Mucosa of descending colon (tissue), 3 donors: ENCODE measurements around the gene SP1. TPM values are rescaled to one million over a fixed set of nuclear protein-coding genes. Genes with fewer than 3 reads are reported as not detected.

ENCODE experiments used
- ATAC-seq: fragments of 200-7000 bp; cut with Tn5 transposase; one replicate; pipeline ENCODE4 v1.9.1; 2020; ENCODE audit warnings: mild to moderate bottlenecking, moderate library complexity
- DNase-seq, 3 donors: peaks; one replicate each; pipeline ENCODE4 v3.0.0-alpha.2; 2020
- H3K36me3 ChIP-seq: fragments of 200-600 bp; one replicate; pipeline ENCODE4 v1.8.0; 2021; ENCODE audit warnings: low read depth, mild to moderate bottlenecking
- H3K4me1 ChIP-seq: fragments of 200-600 bp; one replicate; pipeline ENCODE4 v1.8.0; 2021; ENCODE audit warnings: low read depth, mild to moderate bottlenecking
- H3K4me3 ChIP-seq: fragments of 200-600 bp; one replicate; pipeline ENCODE4 v1.8.0; 2021; ENCODE audit warnings: mild to moderate bottlenecking
- H3K9me3 ChIP-seq: fragments of 200-600 bp; one replicate; pipeline ENCODE4 v1.8.0; 2021; ENCODE audit warnings: mild to moderate bottlenecking
- CTCF ChIP-seq: fragments of 200-600 bp; IDR thresholded peaks from one replicate; pipeline ENCODE4 v1.8.0; 2022; ENCODE audit warnings: antibody characterized with exemption, mild to moderate bottlenecking
- intact Hi-C, 2 donors: fragments of 100-400 bp; cut with DNase I in 1 of 2; cut with micrococcal nuclease in 1 of 2; formaldehyde crosslinking; loops; one replicate each; pipeline versions ENCODE4 v1.11.0 to v1.11.1; 2022; cut with DNase I, micrococcal nuclease
- total RNA-seq, 3 donors: library from RNA; stranded (reverse); fragmentation: NEBNext Ultra II Directional in 2 of 3; extraction: Animal tissue kit (Norgen Biotek cat#: 25700) in 2 of 3; gene quantifications; one replicate each; pipeline versions ENCODE4 v1.2.1 to v1.2.4, GENCODE V29; 2021 to 2023
- donor health status: DM: no; HTN: no; CAD: no; lungs with moderate emphysema.
- donor health status: DM: no; HTN: no; CAD: no.
- donor health status: DM: no; HTN: yes; CAD: no.

Gene SP1
- total RNA-seq, 3 donors from 2014 or later: 96.1 to 111 (median 105) TPM

- no peak for DNase-seq
- TF ChIP-seq CTCF: no peak
- no peaks in the 10 kb centered on the region for H3K9me3 ChIP-seq
- intact Hi-C loops: no loop called here
- no peak overlapping the region for H3K4me3 ChIP-seq
- no peak for ATAC-seq
- H3K36me3 ChIP-seq: peaks cover 62% of the 10 kb centered on the region
- no peaks in the 10 kb centered on the region for H3K4me1 ChIP-seq
Measured at GRCh38 chr12:53461059-53461458, 81.1 kb downstream of the SP1 start.

- H3K4me1 ChIP-seq: no peaks in the 10 kb centered on the region
Measured at GRCh38 chr12:53461591-53461990, 81.6 kb downstream of the SP1 start.

GRCh38 chr12:53462935-53463334 is 83.0 kb downstream of the SP1 start:
- no peak for DNase-seq
- Histone ChIP-seq H3K9me3 (no peaks in the 10 kb centered on the region), H3K4me3 (no peak overlapping the region), H3K4me1 (no peaks in the 10 kb centered on the region), H3K36me3 (peaks cover 54% of the 10 kb centered on the region)
- intact Hi-C loops: no loop called here
- no peak for TF ChIP-seq CTCF
- no peak for ATAC-seq

More at GRCh38 chr12:53461591-53461990, 81.6 kb downstream of the SP1 start:
- Histone ChIP-seq H3K36me3 (peaks cover 56% of the 10 kb centered on the region), H3K4me3 (no peak overlapping the region), H3K9me3 (no peaks in the 10 kb centered on the region)
- intact Hi-C loops: no loop called here
- no peak for TF ChIP-seq CTCF
- ATAC-seq (no peak), DNase-seq (no peak)

- DNase-seq (no peak), ATAC-seq (no peak)
- Histone ChIP-seq H3K4me1 (no peaks in the 10 kb centered on the region), H3K9me3 (no peaks in the 10 kb centered on the region), H3K36me3 (peaks cover 51% of the 10 kb centered on the region), H3K4me3 (no peak overlapping the region)
- intact Hi-C loops: no loop called here
- TF ChIP-seq CTCF: no peak
Measured at GRCh38 chr12:53463802-53464560, 84.0 kb downstream of the SP1 start.

GRCh38 chr12:53464685-53465418 is 84.9 kb downstream of the SP1 start:
- no peak for DNase-seq
- H3K9me3 ChIP-seq: no peaks in the 10 kb centered on the region
- peaks cover 51% of the 10 kb centered on the region for H3K36me3 ChIP-seq
- TF ChIP-seq CTCF: no peak
- ATAC-seq: no peak
- intact Hi-C loops: no loop called here
- no peaks in the 10 kb centered on the region for H3K4me1 ChIP-seq
- H3K4me3 ChIP-seq: no peak overlapping the region
